ENCODE results near the gene DDIT4.

DNA sequence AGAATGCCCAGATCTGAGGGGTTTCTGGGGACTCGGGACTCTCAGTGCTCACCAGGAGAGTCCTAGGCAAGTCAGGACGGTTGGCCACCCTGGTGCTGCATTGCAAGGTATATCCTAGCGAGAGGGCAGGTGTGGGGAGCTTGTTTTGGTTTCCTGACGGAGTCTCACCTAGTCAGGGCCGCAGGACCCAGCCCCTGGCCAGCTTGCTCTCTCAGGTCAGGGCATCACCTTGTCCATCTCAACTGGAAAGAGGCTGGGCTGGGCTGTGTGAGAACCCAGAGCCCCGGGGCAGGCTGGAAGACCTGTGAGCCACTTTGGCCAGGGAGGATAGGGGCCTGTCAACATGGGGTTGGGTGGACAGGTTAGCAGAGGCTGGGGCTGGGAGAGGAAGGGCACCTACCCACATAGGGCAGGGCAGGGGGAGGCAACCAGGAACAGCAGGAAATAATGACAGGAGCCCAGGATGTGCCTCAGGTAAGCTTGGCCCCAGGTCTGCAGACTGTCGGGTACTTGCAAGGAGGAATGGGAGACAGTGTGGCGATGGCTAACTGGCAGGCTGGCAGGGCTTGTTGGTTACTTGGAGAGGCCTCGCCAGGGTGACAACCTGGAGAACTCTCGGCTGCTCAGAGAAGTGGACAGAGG lies 49.5 kb downstream of the DDIT4 start:
- TF ChIP-seq, protein P1, sequence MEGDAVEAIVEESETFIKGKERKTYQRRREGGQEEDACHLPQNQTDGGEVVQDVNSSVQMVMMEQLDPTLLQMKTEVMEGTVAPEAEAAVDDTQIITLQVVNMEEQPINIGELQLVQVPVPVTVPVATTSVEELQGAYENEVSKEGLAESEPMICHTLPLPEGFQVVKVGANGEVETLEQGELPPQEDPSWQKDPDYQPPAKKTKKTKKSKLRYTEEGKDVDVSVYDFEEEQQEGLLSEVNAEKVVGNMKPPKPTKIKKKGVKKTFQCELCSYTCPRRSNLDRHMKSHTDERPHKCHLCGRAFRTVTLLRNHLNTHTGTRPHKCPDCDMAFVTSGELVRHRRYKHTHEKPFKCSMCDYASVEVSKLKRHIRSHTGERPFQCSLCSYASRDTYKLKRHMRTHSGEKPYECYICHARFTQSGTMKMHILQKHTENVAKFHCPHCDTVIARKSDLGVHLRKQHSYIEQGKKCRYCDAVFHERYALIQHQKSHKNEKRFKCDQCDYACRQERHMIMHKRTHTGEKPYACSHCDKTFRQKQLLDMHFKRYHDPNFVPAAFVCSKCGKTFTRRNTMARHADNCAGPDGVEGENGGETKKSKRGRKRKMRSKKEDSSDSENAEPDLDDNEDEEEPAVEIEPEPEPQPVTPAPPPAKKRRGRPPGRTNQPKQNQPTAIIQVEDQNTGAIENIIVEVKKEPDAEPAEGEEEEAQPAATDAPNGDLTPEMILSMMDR (IDR thresholded peaks at IDR 0.05; ENCODE audit: poor library complexity, severe bottlenecking), result no peak
- TF ChIP-seq EZH2 (IDR thresholded peaks at IDR 0.05; ENCODE audit: borderline replicate concordance, insufficient read depth, low read length, poor library complexity, severe bottlenecking), result no peak
- no peak for TF ChIP-seq EP300 (conservative IDR thresholded peaks at IDR 0.05; ENCODE audit: poor library complexity, severe bottlenecking)
- no peak for TF ChIP-seq TAF1 (IDR thresholded peaks at IDR 0.05; ENCODE audit: low read depth)
- no peak for TF ChIP-seq POLR2AphosphoS5 (IDR thresholded peaks at IDR 0.05)
- no peak for TF ChIP-seq SMC3 (conservative IDR thresholded peaks at IDR 0.05; ENCODE audit: poor library complexity)
- TF ChIP-seq MXI1 (conservative IDR thresholded peaks at IDR 0.05; ENCODE audit: poor library complexity, severe bottlenecking), result no peak

Measured in neural cell (in vitro differentiated cells).